Activated CD4-positive, alpha-beta T cell treated with anti-CD3 and anti-CD28 coated beads, Interleukin-10, Interleukin-2, amounts not matched to agents 100 ng/mL and 50 ng/mL, durations not matched to agents 16 hours and 8 hours (primary cell): Measurements from ENCODE around the gene SENP8.

ENCODE experiments used
- DNase-seq: peaks from one replicate; pipeline ENCODE4 v3.0.0-alpha.2; 2020

The SENP8 gene

DNA sequence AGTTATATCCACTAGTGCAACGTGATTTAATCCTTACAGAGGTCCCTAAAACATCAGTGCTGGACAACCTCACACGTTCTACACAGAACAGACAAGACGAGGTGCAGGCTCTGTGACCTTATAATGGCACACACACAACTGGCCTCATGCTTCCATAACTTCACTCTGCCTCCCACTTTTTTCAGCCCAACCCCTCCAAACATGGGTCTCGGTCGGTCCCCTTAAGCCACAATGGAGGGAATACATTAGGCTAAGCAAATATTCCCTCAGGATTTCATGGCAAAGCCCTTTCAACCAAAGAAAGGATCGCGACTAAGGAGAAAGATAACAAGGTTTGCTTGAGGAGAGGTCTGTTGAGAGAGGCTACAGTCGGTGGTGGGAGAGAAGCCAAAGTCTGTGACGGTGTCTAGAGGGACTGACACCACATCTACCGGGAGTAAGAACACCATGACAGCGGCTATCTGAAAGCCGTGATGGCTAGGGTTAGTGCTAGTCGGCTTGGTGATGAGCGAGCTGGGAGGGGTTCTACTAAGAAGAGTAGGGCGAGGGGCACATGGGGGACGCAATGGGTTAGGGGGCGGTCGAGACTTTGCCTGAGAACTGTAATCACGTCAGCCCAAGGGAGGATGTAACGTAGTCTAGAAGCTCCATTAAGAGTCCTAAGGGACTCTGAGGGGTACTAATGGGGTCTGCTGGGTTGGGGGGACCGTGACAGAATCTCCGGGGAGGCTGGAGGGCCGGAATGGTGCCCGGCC lies 1.3 kb upstream of the SENP8 start:
- DNase-seq: peak; percentile 16

DNA sequence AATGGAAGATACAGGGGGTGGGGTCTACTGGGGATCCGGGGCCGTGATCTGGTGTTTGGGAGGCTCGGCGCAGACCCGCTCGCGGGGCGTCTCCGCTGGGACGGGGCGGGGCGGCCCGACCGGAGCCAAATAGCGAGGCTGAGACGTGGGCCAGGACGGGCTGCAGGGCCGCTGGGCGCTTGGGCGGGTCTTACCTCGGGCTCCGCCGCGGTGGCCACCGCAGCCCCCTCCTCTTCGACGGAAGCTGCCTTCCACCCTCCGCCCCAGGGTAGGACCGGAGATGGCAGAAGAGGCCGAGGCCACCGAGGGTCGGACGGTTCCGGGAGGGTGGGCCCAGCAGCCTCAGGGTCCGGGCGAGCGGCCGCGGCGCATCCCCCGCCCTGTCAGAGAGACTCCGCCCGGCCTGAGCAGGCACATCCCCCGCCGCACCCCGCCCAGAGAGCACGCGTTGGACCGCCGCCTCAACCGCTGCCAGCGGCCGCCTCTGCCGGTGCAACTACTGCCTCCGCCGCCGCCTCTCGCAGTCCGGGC lies 652 bp upstream of the SENP8 start:
- DNase-seq: peak; percentile 77

DNA sequence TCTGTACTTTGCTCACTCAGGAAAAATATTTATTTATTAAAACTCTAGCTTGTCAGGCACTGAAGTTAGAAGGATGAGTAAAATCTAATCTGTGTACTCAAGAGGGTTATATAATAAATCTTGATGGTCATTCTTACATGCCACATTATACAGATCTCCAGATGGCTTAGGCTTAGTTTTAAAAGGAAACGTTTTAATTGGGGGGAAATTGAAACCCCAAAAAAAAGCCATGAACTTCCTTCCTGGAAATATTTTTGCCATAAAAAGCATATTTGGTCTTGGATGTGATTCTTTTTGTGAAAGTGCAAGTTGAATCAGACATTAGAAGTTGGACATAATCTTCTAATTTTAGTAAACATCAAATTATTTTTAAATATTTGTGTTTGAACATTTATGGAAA lies 6.0 kb downstream of the SENP8 start:
- no peak for DNase-seq

DNA sequence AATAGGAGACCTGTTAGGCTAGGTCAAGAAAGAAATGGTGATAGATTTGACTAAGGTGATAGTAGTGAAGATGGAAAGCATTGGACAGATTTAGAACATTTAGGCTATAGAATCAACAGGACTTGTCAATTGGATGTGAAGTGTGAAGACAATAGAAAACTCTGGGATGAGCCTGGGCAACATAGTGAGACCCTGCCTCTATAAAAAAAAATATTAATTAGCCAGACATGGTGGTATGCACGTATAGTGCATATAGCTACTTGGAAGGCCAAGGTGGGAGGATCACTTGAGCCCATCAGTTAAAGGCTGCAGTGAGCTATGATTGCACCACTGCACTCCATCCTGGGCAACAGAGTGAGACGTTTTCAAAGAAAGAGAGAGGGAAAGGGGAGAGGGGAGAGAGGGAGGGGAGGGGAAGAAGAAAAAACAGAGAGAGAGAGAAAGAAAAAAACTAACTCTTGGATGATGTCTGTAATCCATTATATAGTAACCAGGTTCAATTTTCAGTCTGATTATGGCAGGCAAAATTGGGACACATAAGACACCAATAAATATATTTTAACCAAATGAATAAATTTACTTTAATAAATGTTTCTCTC lies 9.6 kb downstream of the SENP8 start:
- DNase-seq: no peak

DNA sequence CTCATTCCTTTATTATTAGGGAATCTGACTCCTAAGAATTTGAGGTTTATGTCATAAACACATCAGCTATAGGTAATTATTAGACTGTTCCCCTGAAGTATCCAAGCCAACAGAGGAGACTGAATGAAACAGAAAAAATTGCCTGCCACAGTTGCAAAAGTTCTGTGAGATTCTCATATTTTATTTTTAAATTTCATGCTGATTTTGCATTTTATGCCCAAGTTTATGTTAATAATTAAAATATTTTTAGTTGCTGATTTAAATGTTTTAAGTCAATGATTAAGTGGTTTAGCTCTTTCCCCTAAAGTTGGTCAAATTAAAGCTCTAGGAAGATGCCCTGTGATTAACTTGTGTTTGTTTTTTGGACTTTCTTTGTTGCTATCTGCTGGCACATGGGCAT lies 10.2 kb downstream of the SENP8 start:
- no peak for DNase-seq

DNA sequence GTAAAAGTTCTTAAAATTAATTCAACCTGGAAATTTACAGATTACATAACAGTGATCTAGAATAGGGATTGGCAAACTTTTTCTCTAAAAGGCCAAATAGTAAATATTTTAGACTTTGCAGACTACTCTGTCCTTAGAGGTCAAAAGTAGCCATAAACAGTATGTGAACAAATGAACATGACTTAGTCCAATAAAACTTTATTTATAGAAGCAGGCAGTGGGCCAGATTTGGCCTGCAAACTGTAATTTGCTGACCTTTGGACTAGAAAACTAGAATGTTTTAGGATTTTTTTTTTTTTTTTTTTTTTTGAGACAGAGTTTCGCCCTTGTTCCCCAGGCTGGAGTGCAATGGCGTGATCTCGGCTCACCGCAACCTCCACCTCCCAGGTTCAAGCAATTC lies 12.1 kb downstream of the SENP8 start:
- DNase-seq: no peak

DNA sequence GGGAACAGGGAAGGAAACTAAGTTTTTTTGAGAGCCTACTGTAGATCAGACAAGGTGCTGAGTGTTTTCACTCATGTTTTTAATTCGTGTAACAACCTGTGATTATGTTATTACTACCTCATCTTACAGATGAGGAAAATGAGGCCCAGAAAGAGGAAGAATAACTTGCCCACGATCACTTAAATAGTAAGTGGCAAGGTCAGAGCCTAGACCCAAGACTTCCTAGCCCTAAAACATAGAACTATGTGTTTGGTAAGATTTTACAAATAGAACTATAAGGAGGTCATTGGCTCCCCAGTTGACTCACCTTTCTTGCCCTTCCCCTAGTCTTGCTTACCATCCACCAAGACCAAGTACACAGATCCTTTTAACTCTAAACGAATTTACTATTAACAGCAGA lies 13.7 kb downstream of the SENP8 start:
- DNase-seq: no peak

DNA sequence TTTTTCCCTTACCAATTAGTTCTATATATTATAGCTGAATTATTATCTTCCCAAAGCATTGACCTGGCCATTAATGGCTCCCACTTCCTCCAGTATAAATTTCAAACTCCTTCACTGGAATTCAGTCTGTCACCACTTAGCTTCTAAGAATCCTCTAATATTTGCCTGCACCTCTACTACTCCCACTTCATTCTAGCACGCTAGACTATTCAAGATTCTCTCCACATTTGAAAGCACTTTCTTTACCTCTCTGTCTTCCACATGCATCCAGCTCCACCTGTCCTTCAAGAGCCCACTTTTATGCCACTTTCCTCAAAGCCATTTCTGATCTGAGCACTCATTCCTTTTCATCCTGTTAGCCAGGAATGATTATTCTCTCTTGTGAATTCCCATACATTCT lies 15.0 kb downstream of the SENP8 start:
- DNase-seq: no peak

DNA sequence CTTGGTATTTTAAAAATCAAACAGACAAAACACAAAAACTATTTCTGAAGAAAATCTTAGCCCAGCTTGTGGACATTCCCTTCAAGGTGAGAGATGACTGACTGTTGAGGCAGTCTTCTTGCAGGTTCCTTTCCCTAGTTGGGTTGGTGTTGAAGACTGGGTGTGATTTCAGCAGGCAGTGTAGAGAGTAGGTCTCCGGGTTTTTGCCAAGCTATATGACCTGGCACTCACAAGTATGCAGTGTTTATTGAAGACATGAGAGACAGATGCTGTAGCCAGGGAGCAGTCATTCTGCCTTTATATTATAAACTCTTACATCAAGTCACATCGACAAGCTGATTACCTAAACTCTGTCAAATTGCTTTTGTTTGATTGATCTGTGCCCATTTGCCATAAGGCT lies 17.5 kb downstream of the SENP8 start:
- no peak for DNase-seq

DNA sequence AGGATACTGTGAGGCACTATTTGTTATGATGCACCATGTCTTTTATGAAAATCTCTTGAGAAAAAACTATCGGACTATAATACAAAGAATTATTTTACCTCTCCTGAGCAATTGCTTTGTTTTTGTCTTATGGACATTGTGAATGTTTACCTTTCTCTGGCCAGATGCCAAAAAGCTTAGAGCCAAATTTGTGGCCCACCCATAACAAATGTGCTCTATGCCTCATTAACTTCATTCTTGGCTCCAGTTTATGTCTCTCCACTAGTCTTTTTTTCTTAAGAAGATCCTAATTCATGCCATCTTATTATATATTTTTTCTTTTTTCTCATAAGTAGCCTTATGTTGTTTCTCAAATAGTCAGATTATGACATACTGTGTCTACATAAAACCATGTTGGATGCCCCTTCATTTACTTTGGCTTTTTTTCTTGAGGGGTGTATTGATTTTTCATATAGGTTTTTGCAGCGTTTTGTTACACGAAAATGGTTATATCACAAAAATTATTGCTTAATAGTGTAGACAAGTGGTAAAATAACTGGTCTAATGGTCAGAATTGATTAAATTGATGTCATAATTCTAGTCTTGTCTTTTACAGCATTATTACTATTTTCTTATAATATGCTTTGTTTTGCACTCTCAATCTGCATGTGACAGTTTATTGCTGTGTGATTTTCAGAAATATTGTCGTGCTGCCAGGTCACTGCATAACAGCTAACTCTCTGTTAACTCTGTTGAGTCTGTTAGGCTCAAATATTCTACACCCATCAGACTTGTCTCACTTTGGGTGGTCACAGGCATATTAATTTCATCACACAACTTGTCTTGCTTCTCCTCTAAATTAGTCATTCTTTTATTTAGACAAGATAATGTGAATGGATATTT lies 18.2 kb downstream of the SENP8 start:
- DNase-seq: no peak

DNA sequence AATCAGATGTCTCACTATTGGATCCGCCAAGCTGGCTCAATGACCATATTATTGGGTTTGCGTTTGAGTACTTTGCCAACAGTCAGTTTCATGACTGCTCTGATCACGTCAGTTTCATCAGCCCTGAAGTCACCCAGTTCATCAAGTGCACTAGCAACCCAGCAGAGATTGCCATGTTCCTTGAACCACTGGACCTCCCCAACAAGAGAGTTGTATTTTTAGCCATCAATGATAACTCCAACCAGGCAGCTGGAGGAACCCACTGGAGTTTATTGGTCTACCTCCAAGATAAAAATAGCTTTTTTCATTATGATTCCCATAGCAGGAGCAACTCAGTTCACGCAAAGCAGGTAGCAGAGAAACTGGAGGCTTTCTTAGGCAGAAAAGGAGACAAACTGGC lies 21.5 kb downstream of the SENP8 start:
- DNase-seq: no peak

DNA sequence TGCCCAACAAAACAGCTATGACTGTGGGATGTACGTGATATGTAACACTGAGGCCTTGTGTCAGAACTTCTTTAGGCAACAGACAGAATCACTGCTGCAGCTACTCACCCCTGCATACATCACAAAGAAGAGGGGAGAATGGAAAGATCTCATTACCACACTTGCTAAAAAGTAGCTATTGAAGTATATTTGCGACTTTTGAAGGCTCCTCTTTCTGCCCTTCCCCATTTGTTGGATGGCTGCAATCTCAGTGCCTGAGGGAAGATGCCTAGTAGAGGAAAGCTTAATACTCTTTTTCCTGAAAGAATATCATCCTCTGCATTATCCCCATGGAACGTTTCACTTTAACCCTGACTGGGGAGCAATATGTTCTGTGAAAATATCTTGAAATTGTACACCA lies 21.9 kb downstream of the SENP8 start:
- DNase-seq: no peak

DNA sequence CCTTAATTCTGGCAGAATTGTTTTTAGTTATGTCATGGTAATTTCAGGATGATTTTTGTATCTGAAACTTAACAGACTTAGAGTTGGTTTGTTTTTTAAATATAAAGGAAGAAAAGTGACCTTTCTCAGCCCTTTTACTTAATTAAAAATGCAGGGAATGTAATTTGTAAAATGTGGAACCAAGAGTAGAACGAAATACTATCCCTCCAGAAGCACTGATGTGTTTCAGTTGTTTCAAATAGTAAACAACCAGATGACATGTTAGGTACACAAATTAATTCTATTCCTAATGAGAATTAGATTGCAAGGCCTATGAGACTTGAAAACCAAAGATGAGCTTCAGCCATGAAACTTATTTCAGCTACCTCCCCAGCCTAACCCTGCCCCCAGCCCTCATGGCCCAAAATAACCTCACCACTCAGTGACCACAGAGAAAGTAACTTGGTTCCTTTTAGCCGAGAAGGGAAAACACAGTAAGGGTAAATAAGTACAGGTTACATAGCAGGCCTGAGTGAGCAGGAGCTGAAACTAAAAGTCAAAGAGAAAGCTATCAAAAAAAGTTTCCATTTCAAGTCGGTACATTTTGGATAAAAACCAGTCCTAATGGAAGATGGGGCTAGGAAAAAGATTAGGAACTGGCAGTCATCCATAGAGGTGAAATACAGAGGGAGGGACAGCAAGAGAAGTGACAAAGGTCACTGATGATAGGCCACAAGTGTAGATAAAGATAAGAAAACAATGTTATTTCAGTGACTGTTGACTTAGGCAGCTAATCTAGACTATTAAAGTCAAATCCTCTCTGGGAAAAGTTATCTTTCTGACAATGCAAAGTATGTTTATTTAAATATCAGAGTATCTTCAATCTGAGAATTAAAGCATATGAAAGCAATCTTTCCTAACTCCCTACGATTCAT lies 23.2 kb downstream of the SENP8 start:
- DNase-seq: no peak

DNA sequence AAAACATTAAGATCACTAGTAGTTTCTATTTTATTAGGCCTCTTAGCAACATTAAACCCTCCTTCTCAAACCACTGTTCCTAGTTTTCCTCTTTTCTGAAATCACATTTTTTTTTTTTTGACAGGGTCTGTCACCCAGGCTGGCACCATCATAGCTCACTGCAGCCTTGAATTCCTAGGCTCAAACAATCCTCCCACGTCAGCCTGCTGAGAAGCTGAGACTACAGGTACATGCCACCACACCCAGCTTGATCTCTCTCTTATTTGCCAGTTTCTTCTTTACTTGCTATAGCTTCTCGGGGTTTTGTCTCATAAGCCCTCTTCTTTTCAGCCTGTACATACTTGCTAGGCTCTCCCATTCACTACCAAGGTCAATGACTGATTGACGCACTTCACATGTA lies 28.0 kb downstream of the SENP8 start:
- DNase-seq: no peak

DNA sequence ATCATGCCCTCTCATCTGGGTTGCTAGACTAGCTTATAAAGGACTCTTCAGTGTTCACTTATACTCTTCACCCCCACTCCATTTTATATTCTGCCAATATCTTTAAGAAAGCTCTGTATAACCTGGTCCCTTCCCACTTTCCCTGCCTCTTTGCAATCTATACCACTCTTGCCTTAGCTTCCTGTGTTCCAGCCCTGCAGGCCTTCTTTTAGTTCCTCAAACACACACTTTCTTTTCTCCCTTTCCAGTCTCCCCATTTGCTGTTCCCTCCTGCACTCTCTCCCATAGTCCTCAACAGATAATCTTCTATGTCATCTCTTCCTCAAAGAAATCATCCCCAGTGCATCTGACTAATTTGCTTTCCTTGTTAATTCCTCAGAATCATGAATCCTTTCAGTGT lies 28.7 kb downstream of the SENP8 start:
- DNase-seq: no peak

DNA sequence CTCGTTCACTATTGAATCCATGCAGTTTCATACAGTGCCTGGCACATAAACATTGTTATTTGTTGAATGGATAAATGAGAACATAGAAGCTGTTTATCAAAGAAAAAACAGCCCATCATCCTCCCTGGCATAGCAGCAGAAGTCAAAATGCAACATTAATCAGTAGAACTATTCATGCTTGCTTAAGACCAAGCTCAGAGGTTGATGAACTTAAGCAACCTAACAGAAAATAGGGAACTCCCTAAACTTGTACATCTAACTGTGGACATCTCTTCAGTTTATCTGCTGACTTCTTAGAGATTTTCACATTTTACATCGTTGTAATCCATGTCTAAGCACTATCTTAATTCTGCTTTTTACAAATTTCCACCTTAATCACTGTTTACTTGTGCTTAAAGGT lies 29.2 kb downstream of the SENP8 start:
- DNase-seq: no peak

DNA sequence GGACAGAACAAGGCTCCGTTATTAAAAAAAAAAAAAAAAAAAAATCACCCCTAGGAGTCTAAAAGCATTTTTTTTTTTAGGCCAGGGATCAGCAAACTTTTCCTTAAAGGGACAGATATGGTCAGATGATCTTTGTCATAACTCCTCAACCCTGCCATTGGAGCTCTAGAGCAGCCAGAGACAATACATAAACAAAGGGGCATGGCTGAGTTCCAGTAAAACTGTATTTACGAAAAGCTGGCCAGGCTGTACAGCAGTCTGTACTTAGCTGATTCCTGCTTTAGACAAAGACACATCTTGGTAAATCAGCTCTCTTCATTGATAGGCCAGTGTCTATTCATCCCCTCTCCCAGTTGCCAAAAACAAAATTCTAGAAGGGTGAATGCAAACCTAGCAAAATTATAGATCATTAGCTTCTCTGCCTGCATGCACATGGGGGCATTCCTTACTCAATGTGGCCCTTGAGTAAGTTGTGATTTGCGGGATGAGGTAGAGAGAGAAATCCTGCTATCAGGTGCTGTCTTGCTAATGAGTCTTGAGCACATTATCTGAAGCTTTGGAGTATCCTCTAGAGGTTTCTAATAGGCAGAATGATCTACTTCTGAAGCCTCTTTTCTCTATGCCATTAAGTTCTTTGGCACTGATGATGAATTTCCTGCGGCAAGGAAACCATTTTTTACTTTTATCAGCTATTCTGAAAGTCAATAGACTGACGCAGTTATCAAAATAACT lies 35.2 kb downstream of the SENP8 start:
- DNase-seq: no peak

DNA sequence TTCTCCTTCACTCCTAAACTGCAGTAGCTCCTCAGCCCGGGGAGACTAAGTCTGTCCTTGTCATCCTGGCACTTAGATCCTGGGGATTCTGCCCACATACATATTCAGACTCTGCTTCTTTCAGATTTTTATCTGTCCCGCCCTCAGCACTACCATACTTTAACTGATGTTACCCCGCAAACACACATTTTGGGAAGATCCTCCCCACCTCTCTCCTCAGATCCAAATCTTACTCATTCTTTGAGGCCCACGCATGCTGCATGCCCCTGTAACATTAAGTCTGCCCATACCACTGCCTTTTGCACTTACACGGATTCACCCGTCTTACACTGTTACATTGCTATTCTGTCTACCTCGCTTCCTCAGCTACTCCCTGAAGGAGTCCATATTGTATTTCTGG lies 36.1 kb downstream of the SENP8 start:
- no peak for DNase-seq

DNA sequence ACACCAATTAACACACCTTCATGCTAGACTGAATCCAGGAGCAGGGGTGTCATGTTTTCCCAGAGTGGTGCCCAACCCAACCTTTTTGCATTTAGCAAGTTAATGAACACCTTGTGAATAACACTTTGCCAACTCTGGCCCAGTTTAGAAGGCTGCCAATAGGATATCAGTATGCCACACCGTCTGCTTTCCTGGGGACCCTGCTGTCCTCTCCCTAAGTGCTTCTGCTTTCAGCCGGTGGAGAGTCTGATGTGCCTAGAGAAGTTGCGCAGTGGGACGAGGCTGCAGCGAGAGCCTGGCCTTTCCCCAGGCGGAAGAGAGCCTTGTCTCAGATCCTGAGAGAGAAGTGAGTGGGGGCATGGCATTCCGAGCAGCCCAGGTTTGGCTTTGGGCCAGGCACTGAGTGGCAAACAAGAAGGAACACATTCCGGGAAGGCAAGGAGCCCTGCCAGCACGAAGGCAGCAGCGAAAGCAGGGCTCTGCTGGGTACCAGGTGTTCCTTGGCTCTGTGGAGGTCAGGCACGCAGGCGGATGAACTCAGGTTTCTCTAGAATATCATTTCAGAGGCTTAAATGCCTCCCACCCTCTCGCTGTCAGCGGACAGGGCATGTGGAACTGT lies 36.9 kb downstream of the SENP8 start:
- DNase-seq: no peak

DNA sequence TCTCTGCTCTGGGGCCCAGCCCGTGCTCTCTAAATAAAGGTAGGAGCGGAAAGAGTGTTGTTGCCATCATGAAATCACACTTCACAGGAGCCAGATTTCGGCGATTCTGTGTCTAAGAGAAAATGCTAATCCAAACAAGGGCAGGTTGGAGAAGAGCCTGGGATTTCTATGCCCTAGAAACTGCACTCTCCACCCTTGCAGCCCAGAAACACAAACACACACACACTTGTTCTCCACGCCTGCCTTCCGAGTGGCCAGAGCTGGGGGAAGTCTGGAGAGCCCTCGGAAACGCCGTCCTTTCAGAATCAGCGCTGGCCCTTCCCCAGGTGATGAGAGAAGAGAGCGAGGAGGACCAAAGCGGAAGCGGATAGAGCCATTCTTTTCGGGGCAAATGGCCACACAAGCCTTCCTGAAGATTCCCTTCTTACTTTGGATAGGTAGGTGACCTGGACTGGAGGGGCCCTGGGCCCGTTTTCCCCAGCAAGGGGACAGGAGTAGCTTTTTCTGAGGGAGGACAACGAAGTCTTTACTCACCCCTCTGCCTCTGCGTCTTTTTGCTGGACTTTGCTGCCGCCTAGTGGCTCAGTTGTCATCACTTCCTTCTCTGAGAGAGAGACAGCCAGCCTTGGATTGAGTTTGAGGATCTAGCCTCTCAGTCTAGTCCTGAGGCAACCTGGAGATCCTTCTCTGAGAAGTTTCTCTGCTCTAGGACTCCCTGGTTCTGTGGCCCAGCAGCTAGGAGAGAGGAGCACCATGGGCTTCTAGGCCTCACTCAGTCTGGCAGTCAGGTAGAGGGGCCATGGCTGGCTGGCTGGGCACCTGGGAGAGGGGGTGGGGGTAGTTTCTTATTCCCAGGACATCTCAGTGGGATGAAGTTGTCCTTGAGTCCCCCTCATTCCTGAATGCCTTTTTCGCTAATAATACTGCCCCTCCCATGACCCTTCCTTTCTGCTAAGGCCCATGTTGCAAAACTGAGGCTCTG lies 37.7 kb downstream of the SENP8 start:
- DNase-seq: peak; percentile 85
